Measurements from ENCODE around the gene SPATA19. TPM values are rescaled to one million over a fixed set of nuclear protein-coding genes. Genes with fewer than 3 reads are reported as not detected.

The SPATA19 gene
- total RNA-seq, 2 donors from 2014 or later: not detected

- no peaks in the 10 kb centered on the region for H3K4me1 ChIP-seq (ENCODE audit: control insufficient read depth in 1 of 2, low read depth in 2 of 2)
- H3K9me3 ChIP-seq: no peaks in the 10 kb centered on the region
- ATAC-seq (ENCODE audit: insufficient number of reproducible peaks, low FRiP score, low read depth) (no peak), DNase-seq (ENCODE audit: low spot score) (no peak)
- H3K27me3 ChIP-seq (replicated peaks; ENCODE audit: insufficient read depth): no peaks in the 10 kb centered on the region
- no peak overlapping the region for H3K27ac ChIP-seq
- no peaks in the 10 kb centered on the region for H3K36me3 ChIP-seq
- no peak for TF ChIP-seq CTCF (IDR thresholded peaks at IDR 0.05)
- H3K4me3 ChIP-seq: no peak overlapping the region
These were observed 51.9 kb downstream of the SPATA19 start for GRCh38 chr11:133793271-133794035.

- TF ChIP-seq CTCF (IDR thresholded peaks at IDR 0.05): no peak
- H3K9me3 ChIP-seq: no peaks in the 10 kb centered on the region
- no peaks in the 10 kb centered on the region for H3K4me1 ChIP-seq (ENCODE audit: control insufficient read depth in 1 of 2, low read depth in 2 of 2)
- DNase-seq (ENCODE audit: low spot score) (no peak), ATAC-seq (ENCODE audit: insufficient number of reproducible peaks, low FRiP score, low read depth) (no peak)
- no peaks in the 10 kb centered on the region for H3K36me3 ChIP-seq
- no peaks in the 10 kb centered on the region for H3K27me3 ChIP-seq (replicated peaks; ENCODE audit: insufficient read depth)
- H3K27ac ChIP-seq: no peak overlapping the region
- no peak overlapping the region for H3K4me3 ChIP-seq
These were observed 54.3 kb downstream of the SPATA19 start for GRCh38 chr11:133790995-133791394.

Other genes starting within 250 kb of the SPATA19 start
- 10 to 100 TPM; 67.1 to 77.2 TPM for gene IGSF9B, start 111.5 kb upstream of the SPATA19 start, total RNA-seq
- gene JAM3, start 223.6 kb upstream of the SPATA19 start, total RNA-seq: 100 to 1,000 TPM in 1 of 2 donors, 10 to 100 TPM in 1; 83.7 to 110 TPM